Naive B cell (primary cell): ENCODE results near the gene RAET1G. TPM values are rescaled to one million over a fixed set of nuclear protein-coding genes. Genes with fewer than 3 reads are reported as not detected.
"Not testable (repeated sequence)": the region's sequence is repeated elsewhere in the genome, so short reads cannot be mapped to it uniquely, and the experiment has no call there.

ENCODE experiments used
- ATAC-seq, 2 donors: fragments of 150-1000 bp; cut with Tn5 transposase; 2 replicates each; pipeline ENCODE4 v1.10.0; 2021; ENCODE audit warnings: low read depth in 2 of 2, mild to moderate bottlenecking in 2 of 2, moderate library complexity in 2 of 2
- DNase-seq: peaks from one replicate; pipeline ENCODE4 v3.0.0; 2022
- H3K27ac Mint-ChIP-seq, 6 donors: one replicate each; pipeline ENCODE4 v1.8.0; 2020 to 2022; ENCODE audit warnings: mild to moderate bottlenecking in 6 of 6, mixed read lengths in 6 of 6, moderate library complexity in 5 of 6, inconsistent platforms in 2 of 6
- H3K27me3 Mint-ChIP-seq, 3 donors: one replicate each; pipeline ENCODE4 v1.8.0; 2021 to 2022; ENCODE audit warnings: mixed read lengths in 3 of 3, mild to moderate bottlenecking in 1 of 3
- H3K36me3 Mint-ChIP-seq, 2 donors: one replicate each; pipeline ENCODE4 v1.8.0; 2020 to 2022; ENCODE audit warnings: mixed read lengths in 2 of 2, inconsistent platforms in 1 of 2, mild to moderate bottlenecking in 1 of 2
- H3K4me1 Mint-ChIP-seq, 3 donors: one replicate each; pipeline ENCODE4 v1.8.0; 2020 to 2022; ENCODE audit warnings: mixed read lengths in 3 of 3, inconsistent platforms in 1 of 3, mild to moderate bottlenecking in 1 of 3, moderate library complexity in 1 of 3
- H3K4me3 Mint-ChIP-seq, 8 donors: one replicate each; pipeline ENCODE4 v1.8.0; 2020 to 2022; ENCODE audit warnings: mild to moderate bottlenecking in 8 of 8, mixed read lengths in 8 of 8, moderate library complexity in 8 of 8, inconsistent platforms in 2 of 8
- H3K9me3 Mint-ChIP-seq, 7 donors: one replicate each; pipeline ENCODE4 v1.8.0; 2020 to 2022; ENCODE audit warnings: mixed read lengths in 7 of 7, mild to moderate bottlenecking in 5 of 7, inconsistent platforms in 2 of 7, moderate library complexity in 1 of 7
- polyA plus RNA-seq, 6 donors: library from polyadenylated mRNA; unstranded; fragments of 300-500 nt; fragmentation: Illumina TruSeq; gene quantifications; one replicate each; pipeline ENCODE4 v1.2.3, GENCODE V29; 2021; ENCODE audit warnings: low read depth in 6 of 6

RAET1G gene, protein sequence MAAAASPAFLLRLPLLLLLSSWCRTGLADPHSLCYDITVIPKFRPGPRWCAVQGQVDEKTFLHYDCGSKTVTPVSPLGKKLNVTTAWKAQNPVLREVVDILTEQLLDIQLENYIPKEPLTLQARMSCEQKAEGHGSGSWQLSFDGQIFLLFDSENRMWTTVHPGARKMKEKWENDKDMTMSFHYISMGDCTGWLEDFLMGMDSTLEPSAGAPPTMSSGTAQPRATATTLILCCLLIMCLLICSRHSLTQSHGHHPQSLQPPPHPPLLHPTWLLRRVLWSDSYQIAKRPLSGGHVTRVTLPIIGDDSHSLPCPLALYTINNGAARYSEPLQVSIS
- not detected for polyA plus RNA-seq

GRCh38 chr6:149922642-149923326 is at the start of gene RAET1G:
Gene RAET1G, minus strand, starts transcription at chr6:149923121. Its CDS starts 111 bp downstream, at chr6:149923010.
- Mint-ChIP-seq H3K4me3 (peak within 1 kb of the TSS; percentile 53 to 92 (median 87)), H3K27me3 (peaks cover 71 to 99% (median 97%) of the 10 kb centered on the region in 3 donors), H3K36me3 (peaks cover 0 to 18% of the 10 kb centered on the region in 2 donors), H3K4me1 (peaks cover 18 to 30% (median 24%) of the 10 kb centered on the region in 3 donors), H3K27ac (peak within 1 kb of the TSS in 3 of 6 donors; percentile 28 to 74 (median 63)), H3K9me3 (peaks cover 0 to 17% (median 5%) of the 10 kb centered on the region in 7 donors)
- peak; percentile 93 to 94 for ATAC-seq
- DNase-seq = peak; percentile 73

DNA sequence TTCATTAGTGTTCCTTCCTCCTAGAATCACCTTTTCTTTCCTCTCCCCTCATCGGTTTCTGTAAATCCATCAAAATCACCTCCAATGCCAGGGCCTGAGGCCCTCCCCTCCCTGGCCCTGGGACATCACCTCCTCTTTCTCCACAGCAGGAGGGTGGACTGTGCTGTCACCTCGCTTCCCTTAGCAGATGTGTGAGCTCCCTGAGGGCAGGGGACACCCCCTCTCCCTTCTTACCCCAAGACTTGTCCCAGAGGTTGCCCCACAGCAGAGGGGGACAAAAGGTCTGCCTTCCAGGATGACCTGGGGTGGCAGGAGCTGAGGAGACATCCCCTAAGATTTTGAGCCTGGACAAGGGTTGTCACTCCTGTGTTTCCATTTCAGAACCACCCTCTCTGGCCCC is 46.7 kb upstream of the RAET1G start:
- H3K4me1 Mint-ChIP-seq = peaks cover 13 to 15% (median 14%) of the 10 kb centered on the region in 3 donors
- ATAC-seq (no peak), DNase-seq (no peak)
- peaks cover 0 to 6% (median 0%) of the 10 kb centered on the region in 7 donors for H3K9me3 Mint-ChIP-seq
- H3K27me3 Mint-ChIP-seq = peaks cover 78 to 87% (median 82%) of the 10 kb centered on the region in 3 donors
- H3K27ac Mint-ChIP-seq = no peak overlapping the region
- H3K4me3 Mint-ChIP-seq = no peak overlapping the region
- H3K36me3 Mint-ChIP-seq = peaks cover 3 to 18% of the 10 kb centered on the region in 2 donors

GRCh38 chr6:149968909-149969308 is 46.0 kb upstream of the RAET1G start:
- not testable (repeated sequence) for H3K9me3 Mint-ChIP-seq, H3K27ac Mint-ChIP-seq, ATAC-seq, H3K4me3 Mint-ChIP-seq, DNase-seq
- H3K36me3 Mint-ChIP-seq = peaks cover 3 to 23% of the 10 kb centered on the region in 2 donors
- peaks cover 77 to 87% (median 82%) of the 10 kb centered on the region in 3 donors for H3K27me3 Mint-ChIP-seq
- peaks cover 19 to 22% (median 22%) of the 10 kb centered on the region in 3 donors for H3K4me1 Mint-ChIP-seq

DNA sequence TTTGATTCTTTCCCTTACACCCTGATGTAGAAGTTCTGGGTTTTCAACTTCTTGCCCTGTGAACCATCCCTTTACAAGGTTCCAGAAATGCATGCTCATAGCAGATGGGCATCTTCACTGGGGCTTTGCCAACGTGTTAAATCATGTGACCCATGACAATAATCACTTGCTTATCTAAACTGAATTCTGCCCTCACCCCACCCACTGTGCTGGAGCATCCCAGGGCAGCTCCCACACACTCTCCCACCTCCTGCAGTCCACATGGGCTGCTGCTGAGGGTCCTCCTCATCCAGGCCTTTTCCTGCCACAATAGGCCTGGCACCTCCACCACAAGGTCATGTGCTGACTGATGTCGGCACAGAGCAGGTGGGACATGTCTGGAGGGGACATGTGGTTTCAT is 45.1 kb upstream of the RAET1G start:
- Mint-ChIP-seq H3K27me3 (peaks cover 83 to 90% (median 85%) of the 10 kb centered on the region in 3 donors), H3K27ac (peak overlapping the region in 2 of 6 donors; percentile 19 to 66), H3K4me1 (peaks cover 27 to 31% (median 29%) of the 10 kb centered on the region in 3 donors), H3K36me3 (peaks cover 2 to 23% of the 10 kb centered on the region in 2 donors), H3K4me3 (peak overlapping the region in 1 of 8 donors; percentile 39)
- not testable (repeated sequence) for DNase-seq, H3K9me3 Mint-ChIP-seq, ATAC-seq

DNA sequence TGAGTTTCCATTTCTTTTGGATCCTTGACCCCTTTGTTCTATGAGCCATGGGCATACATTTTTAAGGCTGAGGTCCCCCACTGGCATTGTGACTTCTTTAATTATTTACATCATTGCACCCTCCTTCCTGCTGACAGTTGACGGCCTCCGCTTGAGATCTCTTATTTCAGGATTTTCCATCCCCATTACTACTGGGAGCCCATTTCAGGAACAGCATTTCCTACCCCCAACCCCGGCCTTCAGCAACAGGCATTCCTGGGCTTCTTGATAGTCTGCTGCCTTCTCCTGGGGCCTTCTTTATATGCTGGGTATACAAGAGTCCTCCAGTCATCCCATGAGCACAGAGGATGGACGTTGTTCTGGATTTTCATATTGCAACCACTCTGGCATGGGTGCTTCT is 44.7 kb upstream of the RAET1G start:
- DNase-seq (no peak), ATAC-seq (no peak)
- Mint-ChIP-seq H3K36me3 (peaks cover 0 to 23% of the 10 kb centered on the region in 2 donors), H3K9me3 (peaks cover 0 to 6% (median 0%) of the 10 kb centered on the region in 7 donors), H3K4me1 (peaks cover 29 to 35% (median 33%) of the 10 kb centered on the region in 3 donors), H3K4me3 (peak overlapping the region in 1 of 8 donors; percentile 39), H3K27me3 (peaks cover 83 to 90% (median 87%) of the 10 kb centered on the region in 3 donors), H3K27ac (peak overlapping the region in 1 of 6 donors; percentile 66)

- not testable (repeated sequence) for ATAC-seq, H3K9me3 Mint-ChIP-seq, DNase-seq
- Mint-ChIP-seq H3K36me3 (peaks cover 0 to 23% of the 10 kb centered on the region in 2 donors), H3K27me3 (peaks cover 85 to 94% (median 93%) of the 10 kb centered on the region in 3 donors), H3K27ac (peak overlapping the region in 1 of 6 donors; percentile 90), H3K4me1 (peaks cover 31 to 38% (median 36%) of the 10 kb centered on the region in 3 donors), H3K4me3 (peak overlapping the region in 5 of 8 donors; percentile 92 to 98 (median 94))
These were observed 43.4 kb upstream of the RAET1G start for GRCh38 chr6:149966319-149966718.

- H3K27me3 Mint-ChIP-seq = peaks cover 84 to 93% (median 92%) of the 10 kb centered on the region in 3 donors
- peak; percentile 22 to 30 for ATAC-seq
- DNase-seq = peak; percentile 39
- H3K4me1 Mint-ChIP-seq = peaks cover 31 to 38% (median 36%) of the 10 kb centered on the region in 3 donors
- peaks cover 0 to 20% of the 10 kb centered on the region in 2 donors for H3K36me3 Mint-ChIP-seq
- H3K4me3 Mint-ChIP-seq = peak overlapping the region; percentile 81 to 98 (median 94)
- peaks cover 0 to 6% (median 0%) of the 10 kb centered on the region in 7 donors for H3K9me3 Mint-ChIP-seq
- peak overlapping the region in 5 of 6 donors; percentile 76 to 95 (median 90) for H3K27ac Mint-ChIP-seq
These were observed 42.5 kb upstream of the RAET1G start for GRCh38 chr6:149965194-149966020.

- H3K9me3 Mint-ChIP-seq = peaks cover 0 to 6% (median 0%) of the 10 kb centered on the region in 7 donors
- peak overlapping the region; percentile 76 to 95 (median 92) for H3K27ac Mint-ChIP-seq
- peaks cover 84 to 93% (median 92%) of the 10 kb centered on the region in 3 donors for H3K27me3 Mint-ChIP-seq
- ATAC-seq (no peak), DNase-seq (peak; percentile 31)
- H3K4me1 Mint-ChIP-seq = peaks cover 31 to 38% (median 36%) of the 10 kb centered on the region in 3 donors
- peak overlapping the region; percentile 81 to 98 (median 94) for H3K4me3 Mint-ChIP-seq
- peaks cover 0 to 15% of the 10 kb centered on the region in 2 donors for H3K36me3 Mint-ChIP-seq
These were observed 41.6 kb upstream of the RAET1G start for GRCh38 chr6:149964308-149965193.

- Mint-ChIP-seq H3K4me1 (peaks cover 31 to 38% (median 36%) of the 10 kb centered on the region in 3 donors), H3K4me3 (peak within 1 kb of the TSS; percentile 81 to 98 (median 94)), H3K27me3 (peaks cover 85 to 93% (median 92%) of the 10 kb centered on the region in 3 donors), H3K9me3 (peaks cover 0 to 6% (median 0%) of the 10 kb centered on the region in 7 donors), H3K27ac (peak within 1 kb of the TSS; percentile 78 to 95 (median 92)), H3K36me3 (peaks cover 0 to 15% of the 10 kb centered on the region in 2 donors)
- DNase-seq (peak; percentile 67), ATAC-seq (peak; percentile 71 to 73)
These were observed 40.8 kb upstream of the RAET1G start, which contains the start of gene ULBP1 for GRCh38 chr6:149963462-149964307. Gene ULBP1, plus strand, starts transcription at chr6:149963943. Its CDS starts 107 bp downstream, at chr6:149964050.

GRCh38 chr6:149963212-149963461 is 40.2 kb upstream of the RAET1G start:
- H3K4me3 Mint-ChIP-seq = peak overlapping the region; percentile 81 to 98 (median 94)
- peaks cover 0 to 15% of the 10 kb centered on the region in 2 donors for H3K36me3 Mint-ChIP-seq
- peaks cover 0 to 6% (median 0%) of the 10 kb centered on the region in 7 donors for H3K9me3 Mint-ChIP-seq
- peak overlapping the region in 5 of 6 donors; percentile 57 to 92 (median 85) for H3K27ac Mint-ChIP-seq
- ATAC-seq (peak in 1 of 2 donors; percentile 1), DNase-seq (no peak)
- peaks cover 85 to 93% (median 92%) of the 10 kb centered on the region in 3 donors for H3K27me3 Mint-ChIP-seq
- H3K4me1 Mint-ChIP-seq = peaks cover 31 to 38% (median 36%) of the 10 kb centered on the region in 3 donors
